GM21390 (cell line): ENCODE measurements around the gene SHTN1.

Source experiments
- ATAC-seq: cut with Tn5 transposase; IDR thresholded peaks from one replicate; pipeline ENCODE4 v1.9.1; 2021; ENCODE audit not compliant: unreplicated experiment

SHTN1 gene

GRCh38 chr10:116838143-116838725, 166.8 kb downstream of the SHTN1 start:
- peak; percentile 84 for ATAC-seq

GRCh38 chr10:116836902-116837523, 168.0 kb downstream of the SHTN1 start:
- no peak for ATAC-seq

- ATAC-seq: no peak
These were observed 168.9 kb downstream of the SHTN1 start for GRCh38 chr10:116836083-116836482.

- ATAC-seq: no peak
These were observed 169.3 kb downstream of the SHTN1 start for GRCh38 chr10:116835658-116836057.

GRCh38 chr10:116833986-116834985, 170.7 kb downstream of the SHTN1 start:
- ATAC-seq: no peak

- ATAC-seq: no peak
These were observed 173.2 kb downstream of the SHTN1 start for GRCh38 chr10:116831790-116832189.
